ENCODE data around the gene SLC47A1.

Gene SLC47A1

DNA sequence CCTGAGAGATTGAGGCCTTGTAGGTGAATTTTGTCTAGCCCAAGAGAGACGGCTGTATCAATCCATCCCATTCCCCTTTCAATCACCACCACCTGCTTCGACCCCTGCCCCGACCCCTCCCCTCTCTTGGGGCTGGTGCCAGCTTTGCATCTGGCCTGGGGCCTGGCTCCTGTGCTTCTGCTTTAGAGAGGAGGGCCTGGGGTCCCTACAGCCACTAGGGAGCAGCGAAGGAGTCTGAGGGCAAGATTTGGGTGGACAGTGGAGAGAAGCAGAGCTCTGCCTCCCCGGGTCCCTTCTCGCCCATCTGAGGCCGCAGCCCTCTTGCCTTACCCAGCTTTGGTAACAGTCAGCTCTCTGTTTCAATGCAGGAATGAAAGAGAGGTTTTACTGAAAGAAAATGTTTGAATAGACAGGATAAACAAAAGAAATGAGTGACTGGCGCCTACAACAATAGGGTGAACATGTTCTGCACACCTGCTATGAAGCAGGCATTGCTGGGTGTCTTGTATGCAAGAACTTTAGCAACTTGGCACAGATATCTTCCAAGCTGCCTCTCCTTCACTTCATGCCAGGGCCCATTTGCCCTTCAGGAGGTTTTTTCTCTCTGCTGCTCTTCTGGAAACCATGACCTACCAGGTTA lies 57.4 kb downstream of the SLC47A1 start:
- no peak for DNase-seq (ENCODE audit: low read depth in 3 of 3, low spot score in 1 of 3)

DNA sequence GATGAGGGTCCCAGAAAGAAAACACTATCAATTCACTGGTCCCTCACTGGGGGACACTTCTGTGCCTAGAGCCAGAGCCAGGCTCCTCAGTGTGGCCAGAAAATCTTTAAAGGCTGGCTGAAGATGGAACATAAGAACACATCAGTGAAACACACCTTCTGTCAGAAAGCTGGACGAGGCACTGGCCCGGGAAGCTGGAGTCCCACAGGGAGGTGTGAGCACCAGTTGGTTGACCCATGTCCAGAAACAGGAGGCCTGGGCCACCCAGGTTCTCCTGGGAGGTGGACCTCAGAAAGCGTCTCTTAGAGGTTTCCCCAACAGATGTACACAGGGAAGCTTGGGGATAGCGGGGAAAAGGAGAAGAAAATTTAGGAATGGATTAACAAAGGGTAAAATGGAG lies 58.7 kb downstream of the SLC47A1 start:
- no peak for DNase-seq (ENCODE audit: low read depth in 3 of 3, low spot score in 1 of 3)

- DNase-seq (ENCODE audit: low read depth in 3 of 3, low spot score in 1 of 3) = no peak
Measured at GRCh38 chr17:19596869-19597268, 63.2 kb downstream of the SLC47A1 start.

DNA sequence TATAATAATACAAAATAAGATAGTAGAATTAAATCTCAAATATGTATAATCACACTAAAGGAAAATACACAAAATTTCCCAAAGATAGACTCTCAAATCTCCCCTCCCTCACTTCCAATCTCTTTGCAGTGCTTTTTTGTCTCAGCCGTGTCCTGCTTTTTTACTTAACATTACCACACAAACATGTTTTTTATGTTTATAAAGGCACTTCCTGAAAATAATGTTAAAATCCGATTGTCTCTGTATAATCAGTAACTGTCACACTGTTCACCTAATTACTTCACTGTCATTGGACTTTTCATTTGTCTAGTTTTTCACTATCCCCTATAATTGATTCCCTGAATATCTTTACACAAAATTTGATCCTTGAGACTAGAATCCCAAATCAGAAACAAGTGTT lies 76.7 kb downstream of the SLC47A1 start:
- no peak for DNase-seq (ENCODE audit: low read depth in 3 of 3, low spot score in 1 of 3)

DNA sequence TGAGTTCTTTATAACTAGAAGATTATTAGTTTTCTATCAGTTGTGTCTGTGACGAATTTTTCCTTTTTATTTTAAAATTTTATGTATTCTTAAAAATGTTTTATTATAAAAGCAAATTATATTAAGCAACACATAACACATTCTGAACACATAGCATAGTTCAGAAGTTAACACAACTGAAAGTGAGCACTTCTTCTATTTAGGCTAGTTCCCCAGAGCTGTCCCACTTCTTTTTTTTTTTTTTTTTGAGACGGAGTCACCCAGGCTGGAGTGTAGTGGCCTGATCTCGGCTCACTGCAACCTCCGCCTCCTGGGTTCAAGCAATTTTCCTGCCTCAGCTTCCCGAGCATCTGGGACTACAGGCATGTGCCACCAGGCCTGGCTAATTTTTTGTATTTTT lies 77.2 kb downstream of the SLC47A1 start:
- no peak for DNase-seq (ENCODE audit: low read depth in 3 of 3, low spot score in 1 of 3)

- no peak for DNase-seq (ENCODE audit: low read depth in 3 of 3, low spot score in 1 of 3)
Measured at GRCh38 chr17:19613979-19614378, 80.3 kb downstream of the SLC47A1 start.

DNA sequence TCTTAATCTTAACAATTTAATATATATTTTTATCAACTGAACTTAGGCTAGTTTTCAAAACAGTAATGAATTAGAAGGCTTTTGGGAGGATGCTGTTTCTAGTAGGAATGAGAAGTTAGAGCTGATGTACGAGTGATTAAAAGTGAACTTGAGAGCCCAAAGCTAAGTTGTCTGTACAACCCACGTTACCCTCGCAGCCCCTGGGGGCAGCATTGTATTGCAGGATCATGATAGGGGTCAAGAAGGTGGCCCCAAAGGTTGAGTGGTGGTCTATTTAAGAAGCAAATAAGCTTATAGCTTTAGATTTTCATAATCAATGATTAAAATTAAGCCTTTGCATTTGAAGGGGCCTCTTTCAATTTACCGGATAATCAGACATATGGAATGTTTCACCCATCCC lies 81.2 kb downstream of the SLC47A1 start:
- no peak for DNase-seq (ENCODE audit: low read depth in 3 of 3, low spot score in 1 of 3)

DNA sequence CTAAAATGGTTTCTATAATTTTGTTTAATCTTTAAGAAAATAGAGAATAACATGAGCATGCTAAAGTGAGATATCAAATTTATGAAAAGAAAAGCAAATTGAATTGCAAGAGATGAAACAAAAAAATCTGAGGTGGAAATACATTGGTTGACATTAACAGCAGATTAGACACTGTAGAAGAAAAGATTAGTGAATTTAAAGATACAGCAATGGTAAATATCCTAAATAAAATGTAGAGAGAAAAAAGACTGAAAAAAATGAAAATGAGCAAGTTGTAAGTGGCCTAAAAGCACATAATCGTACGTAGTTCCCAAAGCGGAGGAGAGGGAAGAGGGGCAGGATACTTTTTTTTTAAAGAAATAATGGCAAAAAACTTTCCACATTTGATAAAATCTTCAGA lies 84.4 kb downstream of the SLC47A1 start:
- no peak for DNase-seq (ENCODE audit: low read depth in 3 of 3, low spot score in 1 of 3)

- no peak for DNase-seq (ENCODE audit: low read depth in 3 of 3, low spot score in 1 of 3)
Measured at GRCh38 chr17:19619705-19620325, 86.2 kb downstream of the SLC47A1 start.

DNA sequence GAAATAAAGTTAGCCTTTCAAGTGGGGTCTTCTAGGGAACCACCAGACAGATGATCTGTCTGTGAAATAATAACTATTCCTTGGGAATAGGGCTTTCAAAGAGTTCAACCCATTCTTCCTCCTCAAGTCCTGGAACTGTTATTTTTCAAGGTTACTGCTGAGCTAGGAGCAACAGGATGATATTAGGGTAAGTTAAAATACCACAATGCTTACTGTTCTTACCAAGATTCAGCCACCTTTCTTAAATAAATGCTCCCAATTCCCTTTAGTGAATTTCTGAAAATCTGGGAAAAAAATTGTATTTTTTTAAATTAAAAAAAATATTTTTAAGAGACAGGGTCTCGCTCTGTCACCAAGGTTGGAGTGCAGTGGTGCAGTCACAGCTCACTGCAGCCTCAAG lies 88.0 kb downstream of the SLC47A1 start:
- no peak for DNase-seq (ENCODE audit: low read depth in 3 of 3, low spot score in 1 of 3)

- DNase-seq (ENCODE audit: low read depth in 3 of 3, low spot score in 1 of 3) = no peak
Measured at GRCh38 chr17:19626079-19626478, 92.4 kb downstream of the SLC47A1 start.
